Duodenal mucosa (tissue), 2 donors: ENCODE measurements around the gene GRIA2.

Source experiments
- H3K27ac ChIP-seq: one replicate; pipeline ENCODE4 v1.7.0; 2013; ENCODE audit warnings: low read depth, low read length
- H3K27me3 ChIP-seq, 2 donors: one replicate each; pipeline ENCODE4 v1.7.0; 2013; ENCODE audit warnings: low read length in 2 of 2, control low read depth in 1 of 2; ENCODE audit not compliant: insufficient read depth in 2 of 2, control insufficient read depth in 1 of 2
- H3K36me3 ChIP-seq, 2 donors: one replicate each; pipeline ENCODE4 v1.7.0; 2013; ENCODE audit warnings: low read length in 2 of 2, control low read depth in 1 of 2; ENCODE audit not compliant: insufficient read depth in 2 of 2, control insufficient read depth in 1 of 2
- H3K4me1 ChIP-seq, 2 donors: one replicate each; pipeline ENCODE4 v1.7.0; 2013; ENCODE audit warnings: low read length in 2 of 2, control low read depth in 1 of 2; ENCODE audit not compliant: insufficient read depth in 2 of 2, control insufficient read depth in 1 of 2
- H3K4me3 ChIP-seq, 2 donors: one replicate each; pipeline ENCODE4 v1.7.0; 2013; ENCODE audit warnings: low read length in 2 of 2, low read depth in 1 of 2
- H3K9ac ChIP-seq, 2 donors: one replicate each; pipeline ENCODE4 v1.7.0; 2013; ENCODE audit warnings: low read length in 2 of 2, low read depth in 1 of 2
- H3K9me3 ChIP-seq, 2 donors: one replicate each; pipeline ENCODE4 v1.7.0; 2013; ENCODE audit warnings: low read length in 2 of 2, control low read depth in 1 of 2; ENCODE audit not compliant: control insufficient read depth in 1 of 2

The GRIA2 gene

DNA sequence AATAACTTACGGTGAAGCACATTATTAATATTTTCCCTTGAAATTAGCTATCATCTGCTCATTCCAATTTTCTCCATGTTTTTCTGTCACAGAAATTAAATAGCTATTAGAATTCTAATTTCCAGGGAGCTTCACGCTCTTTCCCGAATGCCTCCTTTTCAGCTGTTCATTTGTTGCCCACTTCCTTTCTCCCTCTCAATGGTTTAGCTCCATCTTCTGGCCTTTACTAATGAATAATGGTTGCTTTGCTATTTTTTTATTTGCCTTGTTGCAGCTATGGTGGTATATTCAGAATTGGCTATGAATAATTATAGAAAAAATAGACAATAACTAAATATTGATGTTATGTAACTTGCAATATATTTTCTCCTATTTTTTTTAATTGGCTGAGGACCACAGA lies 70.5 kb downstream of the GRIA2 start:
- H3K9me3 ChIP-seq = no peaks in the 10 kb centered on the region
- H3K4me3 ChIP-seq = no peak overlapping the region
- no peak overlapping the region for H3K27ac ChIP-seq
- no peaks in the 10 kb centered on the region for H3K36me3 ChIP-seq
- no peaks in the 10 kb centered on the region for H3K4me1 ChIP-seq
- H3K27me3 ChIP-seq = no peaks in the 10 kb centered on the region
- no peak overlapping the region for H3K9ac ChIP-seq

DNA sequence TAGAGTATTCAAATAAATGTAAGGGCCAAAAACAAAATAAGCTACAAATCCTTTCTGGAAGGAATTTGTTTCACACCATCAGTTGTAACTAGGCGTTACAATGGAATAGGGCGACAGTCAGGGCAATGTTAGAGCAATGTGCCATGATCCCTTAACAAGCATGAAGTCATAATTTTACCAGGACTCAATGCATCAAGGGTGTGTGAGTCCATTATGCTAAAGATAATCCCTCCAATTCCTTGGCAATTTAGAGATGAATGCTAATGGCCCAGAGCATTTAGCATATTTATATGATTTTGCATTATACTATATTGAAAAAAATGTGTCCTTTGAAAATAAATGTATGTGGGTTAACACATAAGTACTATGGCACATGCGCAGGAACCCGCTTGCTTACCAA lies 73.1 kb downstream of the GRIA2 start:
- H3K27ac ChIP-seq = no peak overlapping the region
- no peaks in the 10 kb centered on the region for H3K36me3 ChIP-seq
- H3K9ac ChIP-seq = no peak overlapping the region
- no peak overlapping the region for H3K4me3 ChIP-seq
- no peaks in the 10 kb centered on the region for H3K9me3 ChIP-seq
- no peaks in the 10 kb centered on the region for H3K4me1 ChIP-seq
- no peaks in the 10 kb centered on the region for H3K27me3 ChIP-seq

- Histone ChIP-seq H3K27me3 (no peaks in the 10 kb centered on the region), H3K9me3 (no peaks in the 10 kb centered on the region), H3K36me3 (no peaks in the 10 kb centered on the region), H3K27ac (no peak overlapping the region), H3K9ac (no peak overlapping the region), H3K4me3 (no peak overlapping the region), H3K4me1 (no peaks in the 10 kb centered on the region)
These were observed 74.0 kb downstream of the GRIA2 start for GRCh38 chr4:157294575-157294974.

- no peaks in the 10 kb centered on the region for H3K4me1 ChIP-seq
- no peak overlapping the region for H3K9ac ChIP-seq
- H3K36me3 ChIP-seq = no peaks in the 10 kb centered on the region
- no peaks in the 10 kb centered on the region for H3K9me3 ChIP-seq
- H3K27me3 ChIP-seq = no peaks in the 10 kb centered on the region
- no peak overlapping the region for H3K27ac ChIP-seq
- no peak overlapping the region for H3K4me3 ChIP-seq
These were observed 80.2 kb downstream of the GRIA2 start for GRCh38 chr4:157300701-157301100.

DNA sequence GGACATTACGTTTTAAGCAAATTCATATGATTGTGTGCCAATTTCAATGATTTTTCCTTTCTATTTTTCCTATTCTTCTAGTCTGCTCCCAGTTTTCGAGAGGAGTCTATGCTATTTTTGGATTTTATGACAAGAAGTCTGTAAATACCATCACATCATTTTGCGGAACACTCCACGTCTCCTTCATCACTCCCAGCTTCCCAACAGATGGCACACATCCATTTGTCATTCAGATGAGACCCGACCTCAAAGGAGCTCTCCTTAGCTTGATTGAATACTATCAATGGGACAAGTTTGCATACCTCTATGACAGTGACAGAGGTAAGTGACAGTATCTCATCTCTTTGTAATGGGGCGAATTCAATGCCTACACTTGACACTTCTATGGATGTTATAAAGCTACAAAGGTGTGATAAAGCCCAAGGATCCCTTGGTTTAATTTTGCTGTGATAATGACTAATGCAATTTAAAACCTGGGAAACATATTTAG lies 83.0 kb downstream of the GRIA2 start:
- H3K4me3 ChIP-seq = no peak overlapping the region
- H3K4me1 ChIP-seq = no peaks in the 10 kb centered on the region
- H3K9me3 ChIP-seq = no peaks in the 10 kb centered on the region
- H3K27ac ChIP-seq = no peak overlapping the region
- no peak overlapping the region for H3K9ac ChIP-seq
- H3K27me3 ChIP-seq = no peaks in the 10 kb centered on the region
- no peaks in the 10 kb centered on the region for H3K36me3 ChIP-seq

DNA sequence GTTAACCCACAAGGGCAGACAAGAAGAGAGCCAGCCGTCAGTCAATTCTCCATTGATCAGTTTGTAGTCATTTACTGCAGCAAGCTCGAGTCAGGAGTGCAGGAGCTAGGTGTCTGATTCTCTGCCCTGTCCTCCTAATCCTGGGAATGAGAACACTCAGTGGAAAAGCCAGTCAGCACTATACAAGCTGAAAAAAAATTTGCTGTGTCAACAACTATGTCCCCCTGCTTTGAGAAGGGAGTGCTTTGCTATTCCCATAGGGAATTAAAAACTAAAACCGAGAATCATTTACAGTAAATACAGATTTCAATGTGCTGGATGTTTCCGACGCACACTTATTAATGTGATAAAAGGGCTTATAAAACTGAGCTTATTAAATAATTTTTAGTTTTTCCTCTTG lies 84.2 kb downstream of the GRIA2 start:
- Histone ChIP-seq H3K9me3 (no peaks in the 10 kb centered on the region), H3K36me3 (no peaks in the 10 kb centered on the region), H3K27me3 (no peaks in the 10 kb centered on the region), H3K9ac (no peak overlapping the region), H3K4me3 (no peak overlapping the region), H3K27ac (no peak overlapping the region), H3K4me1 (no peaks in the 10 kb centered on the region)

- H3K27me3 ChIP-seq = no peaks in the 10 kb centered on the region
- no peak overlapping the region for H3K27ac ChIP-seq
- no peak overlapping the region for H3K4me3 ChIP-seq
- H3K36me3 ChIP-seq = no peaks in the 10 kb centered on the region
- H3K9me3 ChIP-seq = no peaks in the 10 kb centered on the region
- H3K4me1 ChIP-seq = no peaks in the 10 kb centered on the region
- H3K9ac ChIP-seq = no peak overlapping the region
These were observed 92.2 kb downstream of the GRIA2 start for GRCh38 chr4:157312702-157313101.

- Histone ChIP-seq H3K4me3 (no peak overlapping the region), H3K27me3 (no peaks in the 10 kb centered on the region), H3K9ac (no peak overlapping the region), H3K36me3 (no peaks in the 10 kb centered on the region), H3K4me1 (no peaks in the 10 kb centered on the region), H3K9me3 (no peaks in the 10 kb centered on the region), H3K27ac (no peak overlapping the region)
These were observed 94.4 kb downstream of the GRIA2 start for GRCh38 chr4:157314906-157315305.

DNA sequence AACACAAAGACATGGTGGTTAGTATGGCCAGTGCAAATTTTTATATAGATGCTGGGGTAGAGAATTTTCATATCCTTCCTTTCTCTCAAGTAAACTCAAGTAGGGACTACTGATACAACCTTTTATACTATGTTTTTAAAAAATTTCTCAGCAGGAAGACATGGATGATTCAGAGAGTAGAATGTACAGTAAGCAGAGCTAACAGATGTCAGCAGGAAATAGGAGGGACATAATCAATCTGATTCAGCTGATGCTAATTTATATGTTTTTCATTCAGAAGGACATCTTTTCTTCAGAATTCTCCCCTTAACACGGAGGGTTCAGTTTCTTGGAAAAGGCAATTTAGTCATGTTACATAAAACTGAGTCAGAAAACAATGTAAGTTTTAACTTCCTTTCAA lies 95.4 kb downstream of the GRIA2 start:
- Histone ChIP-seq H3K27me3 (no peaks in the 10 kb centered on the region), H3K27ac (no peak overlapping the region)

GRCh38 chr4:157320092-157320491 lies 99.6 kb downstream of the GRIA2 start:
- Histone ChIP-seq H3K9ac (no peak overlapping the region), H3K4me3 (no peak overlapping the region), H3K27ac (no peak overlapping the region), H3K9me3 (no peaks in the 10 kb centered on the region), H3K27me3 (no peaks in the 10 kb centered on the region), H3K36me3 (no peaks in the 10 kb centered on the region), H3K4me1 (no peaks in the 10 kb centered on the region)

More for the DNA sequence above, 95.4 kb downstream of the GRIA2 start:
- H3K9ac ChIP-seq = no peak overlapping the region
- no peaks in the 10 kb centered on the region for H3K9me3 ChIP-seq
- no peak overlapping the region for H3K4me3 ChIP-seq
- no peaks in the 10 kb centered on the region for H3K4me1 ChIP-seq
- H3K36me3 ChIP-seq = no peaks in the 10 kb centered on the region

GRCh38 chr4:157327666-157328065 lies 107.1 kb downstream of the GRIA2 start:
- H3K9me3 ChIP-seq = no peaks in the 10 kb centered on the region

More at GRCh38 chr4:157327666-157328065, 107.1 kb downstream of the GRIA2 start:
- Histone ChIP-seq H3K4me1 (no peaks in the 10 kb centered on the region), H3K9ac (no peak overlapping the region), H3K4me3 (no peak overlapping the region), H3K36me3 (no peaks in the 10 kb centered on the region), H3K27me3 (no peaks in the 10 kb centered on the region), H3K27ac (no peak overlapping the region)
